ENCODE results near the gene ZNF618. TPM values are rescaled to one million over a fixed set of nuclear protein-coding genes. Genes with fewer than 3 reads are reported as not detected.

Gene ZNF618
- polyA plus RNA-seq, 1 of the 3 experiments (the other 2 are of a cell fraction), result 6.2 TPM

- DNase-seq, result peak; percentile 48
- Histone ChIP-seq H2AFZ (ENCODE audit: low read depth) (no peak overlapping the region), H3K27me3 (ENCODE audit: insufficient read depth) (no peaks in the 10 kb centered on the region), H3K4me2 (no peak overlapping the region), H4K20me1 (ENCODE audit: insufficient read depth) (peaks cover 8% of the 10 kb centered on the region; the same call in 1 of the 2 replicates), H3K9me2 (no peaks in the 10 kb centered on the region), H3K9me3 (no peaks in the 10 kb centered on the region), H3K4me1 (ENCODE audit: control insufficient read depth in 1 of 2, insufficient read depth in 2 of 2, low read depth in 1 of 2, low read length in 1 of 2) (peaks cover 5 to 11% of the 10 kb centered on the region in 2 experiments; a peak in 3 of 4 replicates), H3K27ac (ENCODE audit: low read depth in 2 of 2, low read length in 1 of 2) (no peak overlapping the region), H3K4me3 (ENCODE audit: low read depth in 2 of 2, low read length in 1 of 2) (no peak overlapping the region), H3K36me3 (replicated peaks in 1 of 2; ENCODE audit: control insufficient read depth in 1 of 2, insufficient read depth in 2 of 2, low read length in 1 of 2) (peaks cover 6 to 11% of the 10 kb centered on the region in 2 experiments), H3K79me2 (ENCODE audit: insufficient read depth) (peaks cover 43% of the 10 kb centered on the region), H3F3A (replicated peaks; ENCODE audit: insufficient read depth) (peaks cover 3% of the 10 kb centered on the region), H3K9ac (no peak overlapping the region)
- ChIA-PET POLR2A (no interaction called here), CTCF (interaction anchor here (0.5 to 1.7 kb wide), 15 partner anchors 9 to 1815 kb away, joined by 3 to 4 read pairs (median 3); no protein-coding TSS in a partner anchor)
- no peak for TF ChIP-seq CHD2 (IDR thresholded peaks at IDR 0.05; ENCODE audit: low read length, partially characterized antibody)
- peak; percentile 78 for TF ChIP-seq CTCF (IDR thresholded peaks at IDR 0.05)
- peak; percentile 43 for TF ChIP-seq RAD21 (IDR thresholded peaks at IDR 0.05; ENCODE audit: low read length)
- TF ChIP-seq SMC3 (IDR thresholded peaks at IDR 0.05; ENCODE audit: low read depth, low read length), result peak; percentile 38; the same call in 1 of the 2 replicates
- no peak for TF ChIP-seq GATA2 (CRISPR knock-in tag; IDR thresholded peaks at IDR 0.05)
- no peak for TF ChIP-seq EZH2phosphoT487 (IDR thresholded peaks at IDR 0.05; ENCODE audit: borderline replicate concordance, low read depth)
- no peak for TF ChIP-seq ELF1 (IDR thresholded peaks at IDR 0.05)
- TF ChIP-seq FOXJ3 (CRISPR knock-in tag; IDR thresholded peaks at IDR 0.05), result no peak
- no peak for TF ChIP-seq MAX (IDR thresholded peaks at IDR 0.05; ENCODE audit: low read depth)
- no peak for TF ChIP-seq RXRA (IDR thresholded peaks at IDR 0.05; ENCODE audit: borderline replicate concordance, low read depth)
- 80% methylated on average over 5 of the region's 5 CpGs for WGBS (ENCODE audit: low lambda C conversion rate)
These were observed 87.0 kb downstream of the ZNF618 start for GRCh38 chr9:113963017-113963620.

GRCh38 chr9:113963696-113964494, 87.8 kb downstream of the ZNF618 start:
- ChIA-PET CTCF (interaction anchor here (0.8 to 1.7 kb wide), 10 partner anchors 10 to 148 kb away, joined by 3 to 4 read pairs (median 4); no protein-coding TSS in a partner anchor), POLR2A (no interaction called here)
- Histone ChIP-seq H3K9me2 (no peaks in the 10 kb centered on the region), H3K4me2 (no peak overlapping the region), H3K9ac (no peak overlapping the region), H2AFZ (ENCODE audit: low read depth) (no peak overlapping the region), H3K4me1 (ENCODE audit: control insufficient read depth in 1 of 2, insufficient read depth in 2 of 2, low read depth in 1 of 2, low read length in 1 of 2) (peaks cover 0 to 6% of the 10 kb centered on the region in 2 experiments; a peak in 3 of 4 replicates), H3K36me3 (replicated peaks in 1 of 2; ENCODE audit: control insufficient read depth in 1 of 2, insufficient read depth in 2 of 2, low read length in 1 of 2) (peaks cover 6 to 10% of the 10 kb centered on the region in 2 experiments), H3F3A (replicated peaks; ENCODE audit: insufficient read depth) (no peaks in the 10 kb centered on the region), H3K9me3 (no peaks in the 10 kb centered on the region), H4K20me1 (ENCODE audit: insufficient read depth) (peaks cover 8% of the 10 kb centered on the region; the same call in 1 of the 2 replicates), H3K4me3 (ENCODE audit: low read depth in 2 of 2, low read length in 1 of 2) (no peak overlapping the region), H3K27me3 (ENCODE audit: insufficient read depth) (no peaks in the 10 kb centered on the region), H3K27ac (ENCODE audit: low read depth in 2 of 2, low read length in 1 of 2) (no peak overlapping the region; a peak in 2 of 4 replicates), H3K79me2 (ENCODE audit: insufficient read depth) (peaks cover 36% of the 10 kb centered on the region)
- TF ChIP-seq YY1 (IDR thresholded peaks at IDR 0.05; ENCODE audit: low read depth) (0 out of 2 replicates have a peak, but pooled peaks have one; percentile 26), RAD21 (IDR thresholded peaks at IDR 0.05; ENCODE audit: low read length) (no peak)
- no peak for DNase-seq
- WGBS (ENCODE audit: low lambda C conversion rate), result 85% methylated on average over 16 of the region's 17 CpGs
